ENCODE results near the gene MORN5. TPM values are rescaled to one million over a fixed set of nuclear protein-coding genes. Genes with fewer than 3 reads are reported as not detected.

Gene MORN5
- polyA plus RNA-seq, 1 experiment = not detected

- ChIA-PET POLR2A (no interaction called here), CTCF (interaction anchor here (1.6 kb wide), 1 partner anchor 19 kb away, joined by 4 read pairs; no protein-coding TSS in a partner anchor)
- H3K9me3 ChIP-seq (ENCODE audit: control insufficient read depth, insufficient read depth, low read length) = no peaks in the 10 kb centered on the region; the same call in 1 of the 2 replicates
- no peak for DNase-seq (ENCODE audit: low read depth, low spot score)
- H3K27ac ChIP-seq (ENCODE audit: low read depth, low read length) = no peak overlapping the region
- peaks cover 44% of the 10 kb centered on the region for H3K27me3 ChIP-seq (ENCODE audit: control insufficient read depth, insufficient read depth, low read length)
- H3K4me3 ChIP-seq (ENCODE audit: low read depth, low read length) = no peak overlapping the region
- no peak for TF ChIP-seq CTCF (IDR thresholded peaks at IDR 0.05; ENCODE audit: low read depth, low read length)
These were observed 4.6 kb downstream of the MORN5 start for GRCh38 chr9:122164286-122164685.

- no peak for DNase-seq (ENCODE audit: low read depth, low spot score)
- POLR2A ChIA-PET = no interaction called here
- CTCF ChIA-PET = interaction anchor here (0.6 kb wide), 1 partner anchor 148 kb away, joined by 3 read pairs; no protein-coding TSS in a partner anchor
These were observed 8.6 kb downstream of the MORN5 start for GRCh38 chr9:122168356-122168755.

GRCh38 chr9:122172131-122172530 is 12.4 kb downstream of the MORN5 start:
- TF ChIP-seq CTCF (IDR thresholded peaks at IDR 0.05; ENCODE audit: low read depth, low read length) = no peak
- no peak for DNase-seq (ENCODE audit: low read depth, low spot score)
- Histone ChIP-seq H3K27ac (ENCODE audit: low read depth, low read length) (no peak overlapping the region), H3K4me3 (ENCODE audit: low read depth, low read length) (no peak overlapping the region), H3K27me3 (ENCODE audit: control insufficient read depth, insufficient read depth, low read length) (peaks cover 28% of the 10 kb centered on the region), H3K9me3 (ENCODE audit: control insufficient read depth, insufficient read depth, low read length) (no peaks in the 10 kb centered on the region)
- POLR2A ChIA-PET = interaction anchor here (0.7 kb wide), 1 partner anchor 740 kb away, joined by 4 read pairs; no protein-coding TSS in a partner anchor
- CTCF ChIA-PET = no interaction called here

More at GRCh38 chr9:122168356-122168755, 8.6 kb downstream of the MORN5 start:
- Histone ChIP-seq H3K27me3 (ENCODE audit: control insufficient read depth, insufficient read depth, low read length) (peaks cover 45% of the 10 kb centered on the region), H3K4me3 (ENCODE audit: low read depth, low read length) (no peak overlapping the region), H3K27ac (ENCODE audit: low read depth, low read length) (no peak overlapping the region), H3K9me3 (ENCODE audit: control insufficient read depth, insufficient read depth, low read length) (no peaks in the 10 kb centered on the region)
- TF ChIP-seq CTCF (IDR thresholded peaks at IDR 0.05; ENCODE audit: low read depth, low read length) = no peak

GRCh38 chr9:122173670-122174069 is 14.0 kb downstream of the MORN5 start:
- ChIA-PET CTCF (no interaction called here), POLR2A (no interaction called here)
- H3K4me3 ChIP-seq (ENCODE audit: low read depth, low read length) = no peak overlapping the region
- no peak for DNase-seq (ENCODE audit: low read depth, low spot score)
- peaks cover 29% of the 10 kb centered on the region for H3K27me3 ChIP-seq (ENCODE audit: control insufficient read depth, insufficient read depth, low read length)
- no peak for TF ChIP-seq CTCF (IDR thresholded peaks at IDR 0.05; ENCODE audit: low read depth, low read length)
- H3K27ac ChIP-seq (ENCODE audit: low read depth, low read length) = no peak overlapping the region
- H3K9me3 ChIP-seq (ENCODE audit: control insufficient read depth, insufficient read depth, low read length) = no peaks in the 10 kb centered on the region

- CTCF ChIA-PET = no interaction called here
- H3K27ac ChIP-seq (ENCODE audit: low read depth, low read length) = no peak overlapping the region
- POLR2A ChIA-PET = no interaction called here
- no peak overlapping the region for H3K4me3 ChIP-seq (ENCODE audit: low read depth, low read length)
- no peaks in the 10 kb centered on the region for H3K9me3 ChIP-seq (ENCODE audit: control insufficient read depth, insufficient read depth, low read length)
- TF ChIP-seq CTCF (IDR thresholded peaks at IDR 0.05; ENCODE audit: low read depth, low read length) = no peak
- DNase-seq (ENCODE audit: low read depth, low spot score) = no peak
- peaks cover 18% of the 10 kb centered on the region for H3K27me3 ChIP-seq (ENCODE audit: control insufficient read depth, insufficient read depth, low read length)
These were observed 17.2 kb downstream of the MORN5 start for GRCh38 chr9:122176916-122177315.

Measured in AG04450 (cell line).